ENCODE measurements around the gene AXL.

DNA sequence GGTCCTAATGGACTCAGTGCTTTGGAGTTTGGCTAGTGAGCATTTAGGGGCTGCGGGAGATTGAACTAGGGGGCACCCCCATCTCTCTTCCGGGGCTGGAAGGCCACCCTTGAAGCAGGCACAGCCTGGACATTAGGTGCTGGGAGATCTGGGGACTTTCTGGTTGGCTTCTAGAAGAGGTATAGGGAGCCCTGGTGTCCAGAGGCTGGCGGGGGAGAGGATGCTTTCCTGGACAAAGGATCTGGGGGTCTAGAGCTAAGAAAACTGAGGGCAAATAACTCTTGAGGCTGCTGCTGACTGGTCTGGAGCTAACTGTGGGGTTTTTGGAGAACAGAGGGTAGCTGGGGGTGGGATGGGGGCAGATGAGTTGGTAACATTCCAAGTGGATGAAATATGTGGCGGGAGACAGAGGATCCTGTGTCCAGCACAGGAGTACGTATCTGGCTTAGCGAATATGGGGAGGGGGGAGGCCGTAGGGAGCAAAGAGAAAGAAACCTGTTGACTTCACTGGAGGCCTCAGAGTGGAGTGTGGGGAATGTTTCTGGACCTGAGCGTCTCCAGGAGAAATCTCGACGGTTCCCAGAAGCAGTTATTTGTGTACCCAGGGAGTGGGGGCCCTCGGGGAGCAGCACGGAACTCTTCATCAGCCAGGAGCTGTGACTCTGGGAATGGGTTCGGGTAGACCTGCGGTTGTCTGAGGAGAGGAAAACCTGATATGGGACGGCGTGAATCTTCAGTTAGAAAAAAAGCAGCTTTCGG, 46.6 kb downstream of the AXL start:
- no peak for TF ChIP-seq POLR2A (IDR thresholded peaks at IDR 0.05)
- TF ChIP-seq, protein P1, sequence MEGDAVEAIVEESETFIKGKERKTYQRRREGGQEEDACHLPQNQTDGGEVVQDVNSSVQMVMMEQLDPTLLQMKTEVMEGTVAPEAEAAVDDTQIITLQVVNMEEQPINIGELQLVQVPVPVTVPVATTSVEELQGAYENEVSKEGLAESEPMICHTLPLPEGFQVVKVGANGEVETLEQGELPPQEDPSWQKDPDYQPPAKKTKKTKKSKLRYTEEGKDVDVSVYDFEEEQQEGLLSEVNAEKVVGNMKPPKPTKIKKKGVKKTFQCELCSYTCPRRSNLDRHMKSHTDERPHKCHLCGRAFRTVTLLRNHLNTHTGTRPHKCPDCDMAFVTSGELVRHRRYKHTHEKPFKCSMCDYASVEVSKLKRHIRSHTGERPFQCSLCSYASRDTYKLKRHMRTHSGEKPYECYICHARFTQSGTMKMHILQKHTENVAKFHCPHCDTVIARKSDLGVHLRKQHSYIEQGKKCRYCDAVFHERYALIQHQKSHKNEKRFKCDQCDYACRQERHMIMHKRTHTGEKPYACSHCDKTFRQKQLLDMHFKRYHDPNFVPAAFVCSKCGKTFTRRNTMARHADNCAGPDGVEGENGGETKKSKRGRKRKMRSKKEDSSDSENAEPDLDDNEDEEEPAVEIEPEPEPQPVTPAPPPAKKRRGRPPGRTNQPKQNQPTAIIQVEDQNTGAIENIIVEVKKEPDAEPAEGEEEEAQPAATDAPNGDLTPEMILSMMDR (IDR thresholded peaks at IDR 0.05), result no peak
